Jurkat, Clone E6-1 (cell line): ENCODE data around the gene FBXO45. TPM values are rescaled to one million over a fixed set of nuclear protein-coding genes. Genes with fewer than 3 reads are reported as not detected.
"Not testable (repeated sequence)": the region's sequence is repeated elsewhere in the genome, so short reads cannot be mapped to it uniquely, and the experiment has no call there.

Experiments used
- DNase-seq: peaks from one replicate; pipeline ENCODE4 v3.0.0-alpha.2; 2011; ENCODE audit warnings: low read depth, low spot score
- H3K4me3 ChIP-seq: 2 replicates; pipeline ENCODE4 v1.5.1; 2011; ENCODE audit warnings: mild to moderate bottlenecking, low read length, control low read depth, moderate library complexity
- polyA plus RNA-seq: library from polyadenylated mRNA; unstranded; fragments of >200 nt; gene quantifications from one replicate; pipeline ENCODE4 v1.2.1, GENCODE V29; 2012; ENCODE audit warnings: missing spikeins; ENCODE audit not compliant: insufficient read length, insufficient read depth

Gene FBXO45, protein sequence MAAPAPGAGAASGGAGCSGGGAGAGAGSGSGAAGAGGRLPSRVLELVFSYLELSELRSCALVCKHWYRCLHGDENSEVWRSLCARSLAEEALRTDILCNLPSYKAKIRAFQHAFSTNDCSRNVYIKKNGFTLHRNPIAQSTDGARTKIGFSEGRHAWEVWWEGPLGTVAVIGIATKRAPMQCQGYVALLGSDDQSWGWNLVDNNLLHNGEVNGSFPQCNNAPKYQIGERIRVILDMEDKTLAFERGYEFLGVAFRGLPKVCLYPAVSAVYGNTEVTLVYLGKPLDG
- 18.3 TPM for polyA plus RNA-seq

GRCh38 chr3:196568246-196569002 is at the start of gene FBXO45, which contains the start of gene WDR53:
TSS of gene FBXO45 (plus strand) at chr3:196568660. CDS start at chr3:196568985, 325 bp downstream.
TSS of gene WDR53 (minus strand) at chr3:196568554. CDS start at chr3:196561475, 7,079 bp downstream.
- peak within 1 kb of the TSS; percentile 84 for H3K4me3 ChIP-seq
- DNase-seq: peak; percentile 94

DNA sequence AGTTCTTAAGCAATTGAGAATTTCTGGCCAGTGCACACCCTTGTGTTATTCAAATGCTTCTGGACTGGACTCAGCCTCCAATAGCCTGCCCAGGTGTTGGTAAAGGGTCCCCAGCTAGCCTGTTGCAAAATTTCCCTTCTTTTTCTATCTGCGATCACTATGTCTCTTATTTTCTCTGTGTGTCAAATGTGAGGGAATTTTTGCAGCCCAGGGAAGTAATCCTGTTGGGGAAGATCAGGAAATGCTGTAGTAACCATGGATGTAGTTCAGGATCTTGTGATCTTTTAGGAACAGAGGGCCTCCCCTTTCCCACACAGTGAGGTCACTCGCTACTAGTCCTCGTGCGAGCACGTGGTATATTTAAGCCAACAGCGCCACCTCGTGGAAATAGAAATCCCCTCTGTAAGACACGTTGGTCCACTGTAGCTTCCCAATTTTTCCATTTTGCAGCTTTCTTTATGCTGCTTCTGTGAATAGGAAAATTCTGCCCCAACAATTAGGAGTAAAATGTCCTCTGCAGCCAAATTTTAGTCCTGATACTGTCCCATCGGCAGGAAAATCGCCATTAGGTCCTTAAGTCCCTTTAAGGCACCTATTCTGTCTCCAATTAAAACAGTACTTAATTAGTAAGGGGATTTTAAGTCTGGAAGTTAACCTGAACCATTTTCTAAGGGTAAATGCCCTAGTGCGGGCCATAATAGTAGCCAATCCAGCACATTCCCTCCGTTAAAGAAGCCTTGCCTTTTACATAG is 49.3 kb upstream of the FBXO45 start:
- peak; percentile 83 for DNase-seq
- no peak overlapping the region for H3K4me3 ChIP-seq

DNA sequence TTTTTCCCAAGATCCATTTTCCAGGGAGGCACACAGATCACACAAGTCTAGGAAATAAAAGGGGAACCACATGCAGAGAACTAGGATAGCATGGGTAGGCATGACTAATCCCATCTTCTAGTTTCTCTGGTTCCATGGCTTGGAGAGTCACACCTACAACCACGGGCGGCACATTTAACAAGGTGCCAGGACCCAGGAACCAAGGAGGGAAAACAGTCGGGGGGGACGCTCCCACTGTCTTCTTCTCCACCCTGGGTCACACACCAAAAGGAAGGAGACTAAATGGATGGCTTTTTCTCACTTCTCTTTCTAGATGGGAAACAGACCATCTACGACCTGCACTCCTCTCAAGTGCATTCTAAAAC is 48.8 kb upstream of the FBXO45 start:
- H3K4me3 ChIP-seq: no peak overlapping the region
- DNase-seq: no peak

DNA sequence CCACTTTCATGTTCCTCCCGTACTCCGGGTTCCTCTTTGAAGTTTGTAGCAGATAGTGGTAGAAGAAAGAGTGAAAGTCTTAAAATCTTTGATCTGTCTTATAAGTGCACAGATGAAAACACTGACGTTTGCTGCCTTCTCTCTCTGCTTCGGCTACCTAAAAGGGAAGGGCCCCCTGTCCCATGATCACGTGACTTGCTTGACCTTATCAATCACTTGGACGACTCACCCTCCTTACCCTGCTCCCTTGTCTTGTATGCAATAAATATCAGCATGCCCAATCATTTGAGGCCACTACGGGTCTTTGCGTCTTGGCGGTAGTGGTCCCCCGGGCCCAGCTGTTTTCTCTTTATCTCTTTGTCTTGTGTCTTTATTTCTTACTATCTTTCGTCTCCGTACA is 47.2 kb upstream of the FBXO45 start:
- H3K4me3 ChIP-seq, DNase-seq: not testable (repeated sequence)

- H3K4me3 ChIP-seq: no peak overlapping the region
- no peak for DNase-seq
Measured at GRCh38 chr3:196523841-196524240, 44.6 kb upstream of the FBXO45 start.

DNA sequence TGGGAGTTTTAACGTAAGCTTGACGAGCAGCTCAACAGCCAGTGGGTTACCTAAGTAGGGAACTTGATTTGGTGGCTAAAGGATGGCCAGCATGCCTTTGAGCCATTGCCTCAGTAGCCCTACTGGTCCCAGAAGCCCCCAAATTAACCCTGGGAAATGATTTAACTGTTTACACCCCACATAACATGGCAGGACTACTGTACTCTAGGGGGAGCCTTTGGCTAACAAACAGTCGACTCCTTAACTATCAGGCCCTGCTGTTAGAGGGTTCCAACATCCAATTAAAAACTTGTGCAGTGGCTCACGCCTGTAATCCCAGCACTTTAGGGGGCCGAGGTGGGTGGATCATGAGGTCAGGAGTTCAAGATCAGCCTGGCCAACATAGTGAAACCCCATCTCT is 43.9 kb upstream of the FBXO45 start:
- peak; percentile 70 for DNase-seq
- H3K4me3 ChIP-seq: no peak overlapping the region

- no peak for DNase-seq
- H3K4me3 ChIP-seq: no peak overlapping the region
Measured at GRCh38 chr3:196525141-196525540, 43.3 kb upstream of the FBXO45 start.

- H3K4me3 ChIP-seq: peak overlapping the region; percentile 56
- DNase-seq: peak; percentile 28
Measured at GRCh38 chr3:196528639-196529233, 39.7 kb upstream of the FBXO45 start.

GRCh38 chr3:196531418-196531817 is 37.0 kb upstream of the FBXO45 start:
- no peak for DNase-seq
- no peak overlapping the region for H3K4me3 ChIP-seq

- no peak overlapping the region for H3K4me3 ChIP-seq
- DNase-seq: no peak
Measured at GRCh38 chr3:196533260-196533681, 35.2 kb upstream of the FBXO45 start.

GRCh38 chr3:196537319-196537984 is 31.0 kb upstream of the FBXO45 start:
- H3K4me3 ChIP-seq: no peak overlapping the region
- no peak for DNase-seq

- H3K4me3 ChIP-seq: no peak overlapping the region
- DNase-seq: no peak
Measured at GRCh38 chr3:196541684-196542445, 26.6 kb upstream of the FBXO45 start.

DNA sequence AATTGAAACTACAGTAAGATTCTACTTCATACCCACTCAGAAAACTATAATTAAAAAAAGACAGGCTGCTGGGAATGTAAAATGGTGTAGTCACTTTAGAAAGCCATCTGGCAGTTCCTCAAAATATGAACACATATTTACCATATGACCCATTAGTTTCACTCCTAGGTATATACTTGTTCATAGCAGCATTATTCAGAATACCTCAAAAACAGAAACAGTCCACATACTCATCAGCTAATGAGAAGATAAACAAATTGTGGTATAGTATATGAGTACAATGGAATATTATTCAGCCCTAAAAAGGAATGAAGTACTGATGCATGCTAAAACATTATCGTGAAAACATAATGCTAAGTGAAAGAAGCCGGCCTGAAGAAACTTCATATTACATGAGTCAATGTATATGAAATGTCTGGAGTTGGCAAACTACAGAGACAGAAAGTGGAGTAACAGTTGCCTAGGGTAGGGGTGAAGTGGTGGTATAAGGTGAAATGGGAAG is 23.9 kb upstream of the FBXO45 start:
- DNase-seq: no peak
- no peak overlapping the region for H3K4me3 ChIP-seq

- H3K4me3 ChIP-seq: no peak overlapping the region
Measured at GRCh38 chr3:196546537-196546936, 21.9 kb upstream of the FBXO45 start.

GRCh38 chr3:196547067-196547466 is 21.4 kb upstream of the FBXO45 start:
- H3K4me3 ChIP-seq: no peak overlapping the region
- no peak for DNase-seq

More at GRCh38 chr3:196546537-196546936, 21.9 kb upstream of the FBXO45 start:
- DNase-seq: no peak

- H3K4me3 ChIP-seq: not testable (repeated sequence)
Measured at GRCh38 chr3:196549312-196549711, 19.1 kb upstream of the FBXO45 start.

DNA sequence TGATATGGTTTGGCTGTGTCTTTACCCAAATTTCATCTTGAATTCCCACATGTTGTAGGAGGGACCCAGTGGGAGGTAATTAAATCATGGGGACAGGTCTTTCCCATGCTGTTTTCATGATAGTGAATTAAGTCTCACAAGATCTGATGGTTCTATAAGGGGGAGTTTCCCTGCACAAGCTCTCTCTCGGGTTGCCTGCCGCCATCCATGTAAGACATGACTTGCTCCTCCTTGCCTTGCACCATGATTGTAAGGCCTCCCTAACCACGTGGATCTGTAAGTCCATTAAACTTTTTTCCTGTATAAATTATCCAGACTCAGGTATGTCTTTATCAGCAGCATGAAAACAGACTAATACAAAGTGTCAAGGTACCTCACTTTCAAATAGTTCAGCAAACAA is 18.3 kb upstream of the FBXO45 start:
- DNase-seq, H3K4me3 ChIP-seq: not testable (repeated sequence)

More at GRCh38 chr3:196549312-196549711, 19.1 kb upstream of the FBXO45 start:
- DNase-seq: not testable (repeated sequence)

GRCh38 chr3:196552253-196552652 is 16.2 kb upstream of the FBXO45 start:
- no peak for DNase-seq
- no peak overlapping the region for H3K4me3 ChIP-seq
